ENCODE measurements around the gene CDH1.

CDH1 gene

GRCh38 chr16:68757625-68757935 lies 20.5 kb downstream of the CDH1 start:
- TF ChIP-seq REST (IDR thresholded peaks at IDR 0.05; ENCODE audit: low read depth) (no peak), MAX (IDR thresholded peaks at IDR 0.05) (no peak), TCF12 (IDR thresholded peaks at IDR 0.05; ENCODE audit: low read depth) (no peak), TEAD4 (IDR thresholded peaks at IDR 0.05) (no peak), EP300 (IDR thresholded peaks at IDR 0.05; ENCODE audit: borderline replicate concordance) (no peak), USF1 (IDR thresholded peaks at IDR 0.05) (no peak), CREB1 (IDR thresholded peaks at IDR 0.05; ENCODE audit: low read depth) (no peak), TAF1 (IDR thresholded peaks at IDR 0.05; ENCODE audit: low read depth) (no peak), YY1 (IDR thresholded peaks at IDR 0.05; ENCODE audit: low read depth) (no peak), FOXM1 (IDR thresholded peaks at IDR 0.05; ENCODE audit: borderline replicate concordance, low read depth) (no peak), EGR1 (IDR thresholded peaks at IDR 0.05) (no peak), CEBPB (IDR thresholded peaks at IDR 0.05) (no peak), ZBTB7A (IDR thresholded peaks at IDR 0.05; ENCODE audit: low read depth) (no peak), NFIC (IDR thresholded peaks at IDR 0.05) (no peak), RAD21 (IDR thresholded peaks at IDR 0.05; ENCODE audit: low read depth) (no peak)

- TF ChIP-seq CEBPB (IDR thresholded peaks at IDR 0.05) (no peak), MAX (IDR thresholded peaks at IDR 0.05) (no peak), CREB1 (IDR thresholded peaks at IDR 0.05; ENCODE audit: low read depth) (no peak), REST (IDR thresholded peaks at IDR 0.05; ENCODE audit: low read depth) (no peak), NFIC (IDR thresholded peaks at IDR 0.05) (no peak)
These were observed 22.0 kb downstream of the CDH1 start for GRCh38 chr16:68759062-68759461.

GRCh38 chr16:68760671-68761275 lies 23.7 kb downstream of the CDH1 start:
- no peak for TF ChIP-seq MAX (IDR thresholded peaks at IDR 0.05)

GRCh38 chr16:68762996-68763756 lies 26.1 kb downstream of the CDH1 start:
- TF ChIP-seq CREB1 (IDR thresholded peaks at IDR 0.05; ENCODE audit: low read depth) (no peak), MAX (IDR thresholded peaks at IDR 0.05) (no peak), EGR1 (IDR thresholded peaks at IDR 0.05) (no peak), USF1 (IDR thresholded peaks at IDR 0.05) (no peak), REST (IDR thresholded peaks at IDR 0.05; ENCODE audit: low read depth) (no peak), FOXM1 (IDR thresholded peaks at IDR 0.05; ENCODE audit: borderline replicate concordance, low read depth) (no peak), CEBPB (IDR thresholded peaks at IDR 0.05) (no peak), ZBTB7A (IDR thresholded peaks at IDR 0.05; ENCODE audit: low read depth) (no peak), TAF1 (IDR thresholded peaks at IDR 0.05; ENCODE audit: low read depth) (no peak), YY1 (IDR thresholded peaks at IDR 0.05; ENCODE audit: low read depth) (no peak), NFIC (IDR thresholded peaks at IDR 0.05) (no peak), TEAD4 (IDR thresholded peaks at IDR 0.05) (no peak), TCF12 (IDR thresholded peaks at IDR 0.05; ENCODE audit: low read depth) (no peak), RAD21 (IDR thresholded peaks at IDR 0.05; ENCODE audit: low read depth) (no peak), EP300 (IDR thresholded peaks at IDR 0.05; ENCODE audit: borderline replicate concordance) (no peak)

Measured in Ishikawa (cell line).